GM20000 (cell line): ENCODE results near the gene RP2.

Source experiments
- DNase-seq: peaks from one replicate; pipeline ENCODE4 v3.0.0; 2012; ENCODE audit warnings: low spot score
- TF ChIP-seq, protein P1 (sequence below): IDR thresholded peaks from 2 replicates; pipeline ENCODE4 v1.5.1; 2012; ENCODE audit warnings: mild to moderate bottlenecking, control low read depth; ENCODE audit errors: extremely low read depth, missing control alignments

RP2 gene

DNA sequence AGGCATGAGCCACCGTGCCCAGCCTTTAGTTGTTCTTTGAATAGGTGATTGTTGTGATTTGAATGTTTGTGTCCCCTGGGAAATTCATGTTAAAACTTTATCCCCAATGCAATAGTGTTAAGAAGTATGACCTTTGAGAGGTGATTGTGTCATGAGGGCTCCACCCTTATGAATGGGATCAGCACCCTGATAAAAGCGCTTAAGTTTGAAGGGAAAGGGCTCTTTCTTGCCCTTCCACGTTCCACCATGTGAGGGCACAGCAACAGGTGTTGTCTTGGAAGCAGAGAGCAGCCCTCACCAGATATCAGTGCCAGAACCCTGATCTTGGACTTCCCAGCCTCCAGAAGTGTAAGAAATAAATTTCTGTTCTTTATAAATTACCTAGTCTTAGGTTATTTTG, 33.7 kb upstream of the RP2 start:
- DNase-seq = no peak
- TF ChIP-seq, protein P1, sequence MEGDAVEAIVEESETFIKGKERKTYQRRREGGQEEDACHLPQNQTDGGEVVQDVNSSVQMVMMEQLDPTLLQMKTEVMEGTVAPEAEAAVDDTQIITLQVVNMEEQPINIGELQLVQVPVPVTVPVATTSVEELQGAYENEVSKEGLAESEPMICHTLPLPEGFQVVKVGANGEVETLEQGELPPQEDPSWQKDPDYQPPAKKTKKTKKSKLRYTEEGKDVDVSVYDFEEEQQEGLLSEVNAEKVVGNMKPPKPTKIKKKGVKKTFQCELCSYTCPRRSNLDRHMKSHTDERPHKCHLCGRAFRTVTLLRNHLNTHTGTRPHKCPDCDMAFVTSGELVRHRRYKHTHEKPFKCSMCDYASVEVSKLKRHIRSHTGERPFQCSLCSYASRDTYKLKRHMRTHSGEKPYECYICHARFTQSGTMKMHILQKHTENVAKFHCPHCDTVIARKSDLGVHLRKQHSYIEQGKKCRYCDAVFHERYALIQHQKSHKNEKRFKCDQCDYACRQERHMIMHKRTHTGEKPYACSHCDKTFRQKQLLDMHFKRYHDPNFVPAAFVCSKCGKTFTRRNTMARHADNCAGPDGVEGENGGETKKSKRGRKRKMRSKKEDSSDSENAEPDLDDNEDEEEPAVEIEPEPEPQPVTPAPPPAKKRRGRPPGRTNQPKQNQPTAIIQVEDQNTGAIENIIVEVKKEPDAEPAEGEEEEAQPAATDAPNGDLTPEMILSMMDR = no peak

DNA sequence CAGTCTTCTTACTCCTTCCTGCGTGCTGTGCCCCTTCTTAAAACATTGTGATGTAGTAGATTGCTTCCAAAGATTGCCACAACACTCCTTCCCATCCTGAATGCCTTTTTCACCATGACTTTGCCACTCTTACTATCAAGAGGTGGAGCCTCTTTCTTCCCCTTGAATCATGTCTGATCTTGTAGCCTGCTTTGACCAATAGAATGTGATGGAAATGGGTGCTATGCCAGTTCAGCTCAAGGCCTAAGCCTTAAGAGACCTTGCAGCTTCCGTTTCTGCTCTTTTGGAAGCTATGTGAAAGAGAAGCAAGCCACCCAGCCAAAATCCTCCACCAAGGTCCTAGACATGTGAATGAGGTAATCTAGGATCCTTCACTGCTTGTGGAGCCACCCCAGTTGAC, 31.6 kb upstream of the RP2 start:
- TF ChIP-seq, protein P1 = no peak
- no peak for DNase-seq

DNA sequence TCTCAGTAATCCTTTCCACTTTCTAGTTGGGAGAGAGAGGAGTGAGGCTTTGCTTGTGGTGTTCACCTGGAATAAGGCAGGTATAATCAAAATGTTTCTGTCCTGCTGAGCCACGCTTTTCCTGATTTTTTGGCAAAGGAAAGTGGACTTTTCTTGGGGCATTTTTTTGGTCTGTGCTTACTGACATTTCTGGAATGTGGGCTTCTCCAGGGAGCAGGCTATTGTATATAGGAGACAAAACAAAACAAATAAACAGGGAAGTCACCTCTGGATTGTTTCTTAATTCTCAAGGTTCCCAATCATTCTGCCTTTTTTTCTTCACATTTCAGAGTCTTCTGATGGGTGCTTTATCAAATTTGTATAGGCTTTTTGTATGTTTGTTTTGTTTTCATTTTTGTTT, 25.7 kb upstream of the RP2 start:
- TF ChIP-seq, protein P1 = no peak
- no peak for DNase-seq

DNA sequence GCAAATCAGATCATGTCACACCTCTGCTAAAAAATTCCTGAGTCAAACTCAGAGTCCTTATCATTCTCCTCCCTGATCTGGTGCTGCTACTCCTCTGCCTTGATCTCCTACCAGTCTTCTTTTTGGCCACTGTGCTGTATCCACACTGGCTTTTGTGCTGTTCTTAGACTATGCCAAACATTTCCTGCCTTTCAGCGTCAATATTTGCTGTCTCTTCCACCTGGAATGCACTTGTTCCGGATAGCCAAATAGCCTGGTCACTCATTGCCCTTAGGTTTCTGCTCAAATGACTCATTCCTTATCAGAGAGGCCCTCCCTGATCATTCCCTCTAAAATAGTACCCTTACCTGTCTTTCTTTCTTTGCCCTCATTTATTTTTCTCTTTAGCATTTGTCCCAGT, 24.4 kb upstream of the RP2 start:
- DNase-seq = no peak
- TF ChIP-seq, protein P1 = no peak

DNA sequence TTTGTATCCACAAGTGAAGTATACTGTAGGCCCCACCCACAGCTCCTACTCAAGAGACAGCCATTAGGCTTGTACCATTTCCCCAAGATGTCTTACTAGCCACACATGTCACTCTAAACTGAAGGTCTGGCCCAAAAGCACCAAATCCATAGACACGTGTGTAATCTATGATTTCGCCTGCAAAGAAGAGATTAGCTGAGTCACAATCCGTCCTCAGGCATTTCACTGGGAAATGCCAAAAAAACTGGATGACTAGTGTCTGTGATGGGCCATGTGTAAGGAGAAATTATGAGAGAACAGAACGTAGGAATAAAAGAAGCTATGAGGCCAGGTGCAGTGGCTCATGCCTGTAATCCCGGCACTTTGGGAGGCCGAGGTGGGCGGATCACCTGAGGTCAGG, 21.9 kb upstream of the RP2 start:
- no peak for DNase-seq
- TF ChIP-seq, protein P1 = no peak

DNA sequence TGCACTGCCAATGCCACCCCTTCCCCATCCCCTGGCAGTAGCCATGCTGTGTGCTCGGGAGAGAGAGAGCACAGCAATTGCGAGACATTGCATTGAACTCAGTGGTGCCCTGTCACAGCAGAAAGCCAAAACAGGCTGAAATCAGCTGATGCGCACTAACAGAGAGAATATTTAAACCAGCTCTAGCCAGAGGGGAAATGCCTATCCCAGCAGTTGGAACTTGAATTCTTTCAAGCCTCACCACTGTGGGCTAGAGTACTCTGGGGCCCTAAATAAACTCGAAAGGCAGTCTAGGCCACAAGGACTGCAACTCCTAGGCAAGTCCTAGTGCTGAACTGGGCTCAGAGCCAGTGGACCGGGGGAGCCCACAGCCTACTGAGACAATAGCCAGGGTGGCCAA, 17.7 kb upstream of the RP2 start:
- DNase-seq = no peak
- TF ChIP-seq, protein P1 = no peak

DNA sequence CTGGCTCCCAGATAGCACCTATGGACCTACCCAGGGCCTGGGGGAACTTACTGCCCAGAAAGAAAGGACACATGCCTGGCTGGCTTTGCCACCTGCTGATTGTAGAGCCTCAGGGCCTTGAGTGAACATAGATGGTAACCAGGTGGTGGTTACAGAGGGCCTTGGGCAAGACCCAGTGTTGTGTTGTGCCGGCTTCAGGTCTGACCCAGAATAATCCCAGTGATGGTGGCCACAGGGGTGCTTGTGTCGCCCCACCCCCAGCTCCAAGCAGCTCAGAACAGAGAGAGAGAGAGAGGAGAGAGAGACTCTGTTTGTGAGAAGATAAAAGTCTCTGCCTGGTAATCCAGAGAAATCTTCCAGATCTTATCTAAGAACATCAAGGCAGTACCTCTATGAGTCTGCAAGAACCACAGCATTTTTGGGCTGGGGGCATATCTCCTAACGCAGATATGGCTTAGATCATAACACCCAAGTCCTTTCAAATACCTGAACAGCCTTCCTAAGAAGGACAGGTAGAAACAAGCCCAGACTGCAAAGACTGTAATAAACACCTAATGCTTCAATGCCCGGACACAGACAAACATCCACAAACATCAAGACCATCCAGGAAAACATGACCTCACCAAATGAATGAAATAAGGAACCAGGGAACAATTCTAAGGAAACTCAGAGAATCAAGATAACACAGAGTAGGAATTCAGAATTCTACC, 16.3 kb upstream of the RP2 start:
- TF ChIP-seq, protein P1 = no peak
- no peak for DNase-seq
